LNCaP clone FGC (cell line): Measurements from ENCODE around the gene ANKRD13C.

Source experiments
- DNase-seq: peaks from one replicate; pipeline ENCODE4 v3.0.0-alpha.2; 2011; ENCODE audit warnings: low read depth
- H3K4me3 ChIP-seq: 2 replicates; pipeline ENCODE4 v1.5.1; 2011; ENCODE audit warnings: mild to moderate bottlenecking, low read depth, low read length, control low read depth
- CTCF ChIP-seq: IDR thresholded peaks from 2 replicates; pipeline ENCODE4 v1.5.1; 2012; ENCODE audit warnings: mild to moderate bottlenecking; ENCODE audit not compliant: control insufficient read depth, insufficient read depth; ENCODE audit errors: extremely low read depth

ANKRD13C gene

DNA sequence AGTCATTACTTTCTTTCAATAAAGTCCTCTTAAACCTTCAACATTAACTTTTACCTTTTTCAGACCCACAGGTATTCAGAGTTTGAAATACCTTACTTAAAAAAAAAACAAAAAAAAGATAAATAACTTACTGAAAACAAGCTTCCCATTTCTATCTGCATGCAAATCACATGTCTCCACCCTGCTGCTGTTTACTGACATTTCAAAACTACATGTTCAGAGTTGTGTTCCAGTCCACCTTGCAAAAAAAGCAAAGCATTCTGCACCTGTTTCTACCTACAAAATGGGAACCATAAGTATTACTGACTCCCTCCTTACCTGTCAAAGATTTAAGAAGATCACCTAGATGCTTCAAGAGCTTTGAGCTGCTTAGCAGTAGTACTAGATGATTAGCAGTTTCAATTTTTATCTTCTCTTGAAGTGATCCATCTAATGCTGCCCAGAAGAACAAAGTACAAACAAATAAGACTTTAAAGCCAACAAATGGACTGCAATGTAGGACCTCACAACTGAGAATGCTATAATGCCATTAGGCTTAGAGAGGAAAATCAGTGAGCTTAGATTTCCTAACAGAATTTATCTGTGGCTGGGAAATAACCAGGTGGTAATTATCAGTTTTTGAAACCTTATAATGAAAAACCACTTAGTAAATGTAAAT is 61.2 kb downstream of the ANKRD13C start:
- DNase-seq, result no peak
- TF ChIP-seq CTCF, result no peak
- H3K4me3 ChIP-seq, result no peak overlapping the region

GRCh38 chr1:70290218-70290617 is 64.3 kb downstream of the ANKRD13C start:
- DNase-seq, result no peak
- no peak for TF ChIP-seq CTCF
- no peak overlapping the region for H3K4me3 ChIP-seq

- no peak for DNase-seq
- H3K4me3 ChIP-seq, result no peak overlapping the region
- TF ChIP-seq CTCF, result no peak
These were observed 66.4 kb downstream of the ANKRD13C start for GRCh38 chr1:70288166-70288565.

GRCh38 chr1:70286453-70286852 is 68.1 kb downstream of the ANKRD13C start:
- H3K4me3 ChIP-seq, result no peak overlapping the region
- DNase-seq, result no peak
- TF ChIP-seq CTCF, result no peak

DNA sequence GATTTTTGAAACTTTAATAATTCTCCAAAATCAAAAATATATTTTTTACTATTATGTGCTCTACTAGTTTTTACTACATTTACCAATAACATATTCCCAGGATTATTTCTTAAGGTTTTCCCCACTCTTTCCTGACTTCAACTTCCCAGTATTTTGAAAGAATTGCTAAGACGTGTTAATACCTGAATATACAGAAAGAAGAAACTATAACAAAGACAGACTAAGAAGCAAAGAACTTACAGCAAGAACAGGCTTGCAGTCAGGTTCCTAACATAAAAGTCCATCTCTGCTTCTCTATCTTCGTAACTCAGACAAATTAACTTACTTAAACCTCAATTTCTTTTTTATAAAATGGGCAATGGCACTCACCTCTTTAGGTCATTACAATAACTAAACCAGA is 70.2 kb downstream of the ANKRD13C start:
- no peak for TF ChIP-seq CTCF
- H3K4me3 ChIP-seq, result no peak overlapping the region
- DNase-seq, result no peak

GRCh38 chr1:70278710-70279109 is 75.8 kb downstream of the ANKRD13C start:
- TF ChIP-seq CTCF, result no peak
- H3K4me3 ChIP-seq, result no peak overlapping the region
- DNase-seq, result no peak

GRCh38 chr1:70277875-70278274 is 76.6 kb downstream of the ANKRD13C start:
- no peak for DNase-seq
- H3K4me3 ChIP-seq, result no peak overlapping the region
- no peak for TF ChIP-seq CTCF
